Measurements from ENCODE around the gene TMUB2.
"Not testable (repeated sequence)": the region's sequence is repeated elsewhere in the genome, so short reads cannot be mapped to it uniquely, and the experiment has no call there.

TMUB2 gene

DNA sequence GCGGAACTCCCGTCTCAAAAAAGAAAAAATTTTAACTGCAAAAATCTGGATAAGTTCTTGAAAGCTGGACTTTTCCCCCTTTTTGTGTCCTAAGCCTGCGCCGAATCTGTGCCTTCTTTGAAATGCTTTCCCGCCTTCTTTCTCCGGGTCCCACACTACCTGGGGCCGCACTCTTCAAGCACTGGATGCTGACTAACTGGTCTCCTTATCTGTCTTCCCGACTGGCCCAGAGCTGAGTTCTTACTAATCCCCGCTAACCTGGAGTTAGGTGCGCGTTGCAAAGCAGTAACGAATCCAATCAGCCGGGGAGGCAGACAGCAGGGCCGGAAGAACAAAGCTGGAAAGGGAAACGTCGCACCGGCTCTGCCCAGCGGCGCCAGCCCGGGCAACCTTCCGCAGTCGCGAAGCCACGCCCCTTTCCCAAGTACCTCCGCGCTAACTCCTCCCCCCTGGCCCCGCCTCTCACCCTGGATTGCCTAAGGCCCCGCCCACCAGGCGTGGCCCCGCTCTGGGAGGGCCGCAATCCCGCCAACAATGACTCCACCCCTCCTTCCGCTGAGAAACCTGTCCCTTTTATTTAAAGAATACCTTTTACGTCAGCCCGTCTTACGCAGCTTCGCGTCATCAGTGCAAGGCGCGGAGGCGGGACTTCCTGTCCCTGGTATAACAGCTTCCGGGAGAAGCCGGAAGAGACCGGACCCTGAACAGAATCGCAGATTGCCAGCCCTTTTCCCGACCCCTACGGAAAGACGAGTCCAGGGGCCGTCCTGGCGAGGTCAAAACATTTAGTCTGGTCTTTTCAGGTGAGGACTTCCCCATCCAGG, at the start of gene TMUB2:
TMUB2 (plus strand) TSS at position 666 of the 824 bp plus-strand sequence. CDS start 737 bp downstream, outside the sequence.
- in situ Hi-C loops (cut with MboI; ENCODE audit: low sequenced_read_pairs) = no loop called here

DNA sequence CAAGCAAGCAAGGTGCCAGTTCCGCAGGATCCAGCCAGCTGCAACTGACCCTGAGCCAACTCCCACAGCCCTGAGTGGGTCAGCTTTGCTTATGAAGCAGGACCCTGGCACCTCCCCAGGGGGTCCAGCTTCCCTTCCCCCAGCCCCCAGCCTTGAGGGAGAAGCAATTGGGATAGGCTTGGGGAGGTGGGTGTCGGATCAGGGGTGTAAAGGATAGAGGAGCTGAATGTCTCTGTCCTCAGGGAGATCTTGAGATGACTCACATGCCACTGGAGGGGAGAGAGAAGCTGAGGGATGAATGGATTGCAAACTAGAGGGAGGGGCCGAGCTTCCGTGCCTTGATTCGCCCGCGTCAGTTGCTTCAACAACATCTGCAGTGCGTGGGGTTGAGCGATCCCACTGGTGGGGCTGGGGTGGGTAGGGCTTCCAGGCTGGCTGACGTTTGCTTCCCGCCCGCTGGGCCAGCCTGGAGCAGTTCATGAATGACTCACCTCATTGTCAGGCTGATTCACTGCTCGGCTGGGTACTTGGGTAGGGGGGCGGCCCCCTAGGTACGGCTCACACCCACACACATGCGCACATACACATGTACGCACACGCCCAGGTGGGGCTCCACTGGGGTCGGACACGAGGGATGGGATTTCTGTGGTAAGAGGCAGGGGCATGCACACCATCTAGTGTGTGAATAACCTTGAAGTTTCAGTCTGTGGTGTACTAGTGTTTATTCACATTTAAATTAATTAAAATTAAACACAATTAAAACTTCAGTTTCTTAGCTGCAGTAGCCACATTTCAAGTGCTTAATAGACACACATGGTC, 48.7 kb upstream of the TMUB2 start:
- in situ Hi-C loops (cut with MboI; ENCODE audit: low sequenced_read_pairs) = no loop called here

DNA sequence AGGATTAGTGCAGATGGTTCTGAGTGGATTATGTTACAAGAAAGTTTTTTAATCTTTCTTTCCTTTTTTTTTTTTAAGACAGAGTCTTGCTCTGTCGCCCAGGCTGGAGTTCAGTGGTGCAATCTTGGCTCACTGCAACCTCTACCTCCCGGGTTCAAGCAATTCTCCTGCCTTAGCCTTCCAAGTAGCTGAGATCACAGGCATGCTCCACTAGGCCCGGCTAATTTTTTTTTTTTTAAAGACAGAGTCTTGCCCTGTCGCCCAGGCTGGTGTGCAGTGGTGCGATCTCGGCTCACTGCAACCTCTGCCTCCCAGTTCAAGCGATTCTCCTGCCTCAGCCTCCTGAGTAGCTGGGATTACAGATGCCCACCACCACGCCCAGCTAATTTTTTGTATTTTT, 42.9 kb upstream of the TMUB2 start:
- in situ Hi-C loops (cut with MboI; ENCODE audit: low sequenced_read_pairs) = not testable (repeated sequence)

DNA sequence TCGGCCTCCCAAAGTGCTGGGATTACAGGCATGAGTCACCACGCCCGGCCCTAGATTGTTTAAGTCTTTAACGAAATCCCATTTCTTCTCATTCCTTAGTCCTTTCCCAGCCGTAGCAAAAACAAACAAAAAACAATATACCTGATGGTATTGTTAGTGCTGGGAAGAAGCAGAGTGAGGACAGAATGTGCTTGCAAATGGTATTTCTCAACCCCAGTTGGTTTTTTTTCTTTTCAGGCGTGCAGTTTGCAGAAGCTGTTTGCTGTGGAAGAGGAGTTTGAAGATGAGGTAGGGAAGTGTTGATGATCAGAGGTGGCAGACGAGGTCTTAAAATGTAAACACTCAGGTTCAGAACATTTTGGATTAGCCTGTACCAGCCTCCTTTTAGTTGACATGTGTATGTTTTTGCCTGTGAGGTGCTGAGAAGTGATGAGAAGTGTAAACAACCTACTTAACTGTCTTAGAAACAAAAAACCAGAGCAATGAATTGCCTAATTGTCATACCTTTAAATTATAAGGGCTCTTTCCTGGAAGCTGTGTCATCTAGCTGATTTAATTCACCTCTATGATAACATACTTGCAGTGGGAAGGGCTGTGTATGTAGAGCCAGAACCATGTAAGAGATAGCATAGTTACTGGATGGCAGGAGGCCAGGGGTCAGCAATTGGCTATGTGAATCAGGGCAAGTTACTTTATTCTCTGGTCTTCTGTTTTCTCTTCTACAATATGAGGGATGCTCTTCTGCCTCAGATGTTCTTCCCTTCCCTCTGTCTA, 41.6 kb upstream of the TMUB2 start:
- in situ Hi-C loops (cut with MboI; ENCODE audit: low sequenced_read_pairs) = no loop called here

DNA sequence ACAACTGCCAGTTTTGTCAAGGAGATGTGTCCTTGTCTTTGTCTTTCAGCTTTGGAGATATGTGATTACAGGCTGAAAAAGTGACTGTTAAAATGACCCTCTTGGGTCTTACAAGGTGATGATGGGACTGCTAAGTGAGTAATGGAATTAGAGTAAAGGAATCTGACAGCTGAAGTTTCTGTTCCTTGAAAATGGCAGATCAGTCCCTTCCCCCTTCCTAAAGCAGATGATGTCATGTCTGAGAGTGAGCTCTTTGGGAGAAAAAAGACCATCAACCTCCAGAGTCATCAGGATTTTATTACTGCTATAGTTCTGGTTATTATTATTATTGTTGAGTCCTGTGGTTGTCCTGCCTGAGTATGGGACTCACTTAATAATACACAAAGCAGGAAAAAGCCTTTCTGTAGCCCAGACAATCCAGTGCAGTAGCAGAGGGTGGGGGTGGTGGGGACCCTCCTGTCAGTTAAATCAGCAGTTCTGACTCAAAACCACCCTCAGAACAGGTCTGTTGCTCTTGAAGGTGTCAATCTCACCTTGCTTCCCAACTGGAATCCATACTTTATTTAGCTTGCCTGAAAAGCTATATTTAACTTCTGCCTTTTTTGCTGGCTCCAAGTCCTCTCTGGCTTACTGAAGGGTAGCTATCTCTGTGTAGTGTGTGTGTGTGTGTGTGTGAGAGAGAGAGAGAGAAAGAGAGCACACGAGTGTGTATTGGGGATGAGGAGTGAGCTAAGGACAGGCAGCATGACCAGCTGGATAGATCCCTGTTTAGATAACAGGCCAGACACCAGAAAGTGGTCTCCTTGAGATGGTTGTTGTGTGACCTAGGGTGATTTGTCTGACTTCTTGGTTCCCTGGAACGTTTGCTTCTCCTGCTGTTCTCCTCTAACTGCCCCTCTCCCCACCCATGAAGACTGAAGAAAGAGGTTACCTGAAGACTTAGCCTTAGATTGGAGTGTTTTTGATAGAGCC, 40.1 kb upstream of the TMUB2 start:
- in situ Hi-C loops (cut with MboI; ENCODE audit: low sequenced_read_pairs) = no loop called here

GRCh38 chr17:44147812-44148211, 39.0 kb upstream of the TMUB2 start:
- in situ Hi-C loops (cut with MboI; ENCODE audit: low sequenced_read_pairs) = no loop called here

DNA sequence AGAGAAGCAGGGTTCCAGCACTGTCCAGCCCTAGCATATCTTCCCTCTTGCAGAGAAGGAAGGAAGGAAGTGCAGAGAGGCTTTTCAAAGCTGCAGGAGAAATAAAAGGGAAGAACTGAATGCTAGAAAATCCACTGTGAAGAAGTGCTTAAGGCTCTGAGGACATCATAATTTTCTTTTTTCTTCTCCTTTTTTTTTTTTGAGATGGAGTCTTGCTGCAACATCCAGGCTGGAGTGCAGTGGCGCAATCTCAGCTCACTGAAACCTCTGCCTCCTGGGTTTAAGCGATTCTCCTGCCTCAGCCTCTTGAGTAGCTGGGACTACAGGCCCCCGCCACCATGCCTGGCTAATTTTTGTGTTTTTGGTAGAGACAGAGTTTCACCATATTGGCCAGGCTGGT, 37.7 kb upstream of the TMUB2 start:
- in situ Hi-C loops (cut with MboI; ENCODE audit: low sequenced_read_pairs) = not testable (repeated sequence)

- in situ Hi-C loops (cut with MboI; ENCODE audit: low sequenced_read_pairs) = no loop called here
Observed at GRCh38 chr17:44149750-44150329, 36.9 kb upstream of the TMUB2 start.

DNA sequence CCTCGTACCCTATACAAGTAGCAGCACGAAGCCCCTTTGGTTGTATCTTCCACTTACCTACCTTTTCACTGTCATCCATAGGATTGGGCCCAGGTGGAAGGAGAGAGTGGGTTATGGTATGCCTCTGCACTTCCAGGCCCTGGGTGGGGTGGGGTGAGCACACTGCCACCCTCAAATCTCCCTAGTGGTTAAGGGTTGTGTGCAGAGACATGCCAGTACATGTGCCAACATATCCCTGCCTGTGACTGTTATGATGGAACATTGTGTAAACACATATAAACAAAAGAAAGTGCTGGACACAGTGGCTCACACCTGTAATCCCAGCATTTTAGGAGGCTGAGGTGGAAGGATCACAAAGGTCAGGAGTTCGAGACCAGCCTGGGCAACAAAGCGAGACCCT, 33.9 kb upstream of the TMUB2 start:
- in situ Hi-C loops (cut with MboI; ENCODE audit: low sequenced_read_pairs) = no loop called here

DNA sequence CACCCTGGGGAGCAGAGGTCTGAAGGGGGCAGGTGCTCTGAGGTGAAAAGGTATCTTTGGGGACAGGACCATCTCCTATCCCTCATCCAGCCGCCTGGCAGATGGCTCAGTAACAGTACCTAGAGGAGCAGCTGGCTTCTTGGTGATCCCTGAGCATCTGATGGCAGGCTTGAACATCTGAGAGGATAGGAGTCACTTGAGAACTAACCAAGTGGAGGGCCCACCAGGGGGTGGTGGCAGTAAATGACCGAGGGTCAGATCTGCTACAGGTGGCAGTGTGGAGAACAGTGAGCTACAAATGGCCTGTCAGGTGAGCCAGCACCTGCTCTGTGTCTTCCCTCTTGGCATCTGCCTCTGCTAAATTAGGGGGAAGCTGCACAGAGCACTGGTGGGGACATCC, 31.3 kb upstream of the TMUB2 start:
- in situ Hi-C loops (cut with MboI; ENCODE audit: low sequenced_read_pairs) = no loop called here

DNA sequence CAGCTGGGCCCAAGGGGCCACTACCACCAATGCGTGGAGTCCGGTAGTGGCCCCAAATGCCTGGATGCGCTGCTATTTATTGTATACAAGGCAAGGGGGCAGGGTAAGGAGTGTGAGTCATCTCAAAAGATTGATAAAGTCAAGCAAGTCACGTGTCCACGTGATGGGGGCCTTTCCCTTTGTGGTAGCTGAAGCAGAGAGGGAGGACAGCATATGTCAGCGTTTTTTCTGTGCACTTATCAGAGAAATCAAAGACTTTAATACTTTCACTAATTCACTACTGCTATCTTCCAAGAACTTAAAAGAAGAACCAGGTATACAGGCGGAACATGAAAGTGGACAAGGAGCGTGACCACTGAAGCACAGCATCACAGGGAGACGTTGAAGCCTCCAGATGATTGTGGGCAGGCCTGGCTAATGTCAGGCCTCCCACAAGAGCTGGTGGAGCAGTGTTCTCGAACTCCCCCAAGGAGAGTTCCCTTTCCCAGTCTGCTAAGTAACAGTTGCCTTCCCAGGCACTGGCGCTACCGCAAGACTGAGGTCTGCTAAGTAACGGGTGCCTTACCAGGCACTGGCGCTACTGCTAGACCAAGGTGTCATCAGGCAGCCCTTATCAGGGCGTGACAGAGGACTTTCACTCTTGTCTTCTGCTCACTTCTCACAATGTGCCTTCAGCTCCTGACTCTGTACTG, 27.1 kb upstream of the TMUB2 start:
- in situ Hi-C loops (cut with MboI; ENCODE audit: low sequenced_read_pairs) = no loop called here

DNA sequence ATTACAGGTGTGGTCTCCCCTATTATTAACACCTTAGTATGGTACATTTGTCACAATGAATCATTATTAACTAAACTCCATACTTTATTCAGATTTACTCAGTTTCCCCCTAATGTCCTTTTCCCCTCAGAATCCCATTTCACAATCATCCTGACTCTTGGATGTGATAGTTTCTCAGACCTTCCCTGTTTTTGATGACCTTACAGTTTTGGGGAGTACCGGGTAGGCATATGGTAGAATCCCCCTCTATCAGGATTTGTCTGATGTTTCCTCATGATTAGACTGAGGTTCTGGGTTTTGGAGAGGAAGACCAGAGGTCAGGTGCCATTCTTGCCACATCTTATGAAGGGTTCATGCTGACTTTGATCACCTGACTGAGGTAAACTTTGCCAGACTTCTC, 22.3 kb upstream of the TMUB2 start:
- in situ Hi-C loops (cut with MboI; ENCODE audit: low sequenced_read_pairs) = no loop called here

- in situ Hi-C loops (cut with MboI; ENCODE audit: low sequenced_read_pairs) = no loop called here
Observed at GRCh38 chr17:44167181-44167861, 19.5 kb upstream of the TMUB2 start.

DNA sequence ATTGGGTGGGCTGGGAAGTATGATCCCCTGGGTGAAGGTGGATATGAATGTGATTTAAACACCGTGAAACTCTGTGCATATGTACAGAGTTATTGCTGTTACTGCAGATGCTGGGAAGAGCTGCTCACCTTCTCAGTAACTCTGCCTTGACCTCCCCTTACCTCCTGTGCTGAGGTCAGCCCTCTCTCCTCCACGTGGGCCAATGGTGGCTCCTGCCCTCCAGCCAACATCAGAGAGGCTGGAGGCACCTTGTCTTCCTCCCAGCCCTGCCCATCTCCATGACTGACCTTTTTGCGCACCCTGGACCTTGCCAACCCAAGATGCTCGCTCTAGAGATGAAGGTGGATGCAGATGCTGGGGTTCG, 16.7 kb upstream of the TMUB2 start:
- in situ Hi-C loops (cut with MboI; ENCODE audit: low sequenced_read_pairs) = no loop called here

DNA sequence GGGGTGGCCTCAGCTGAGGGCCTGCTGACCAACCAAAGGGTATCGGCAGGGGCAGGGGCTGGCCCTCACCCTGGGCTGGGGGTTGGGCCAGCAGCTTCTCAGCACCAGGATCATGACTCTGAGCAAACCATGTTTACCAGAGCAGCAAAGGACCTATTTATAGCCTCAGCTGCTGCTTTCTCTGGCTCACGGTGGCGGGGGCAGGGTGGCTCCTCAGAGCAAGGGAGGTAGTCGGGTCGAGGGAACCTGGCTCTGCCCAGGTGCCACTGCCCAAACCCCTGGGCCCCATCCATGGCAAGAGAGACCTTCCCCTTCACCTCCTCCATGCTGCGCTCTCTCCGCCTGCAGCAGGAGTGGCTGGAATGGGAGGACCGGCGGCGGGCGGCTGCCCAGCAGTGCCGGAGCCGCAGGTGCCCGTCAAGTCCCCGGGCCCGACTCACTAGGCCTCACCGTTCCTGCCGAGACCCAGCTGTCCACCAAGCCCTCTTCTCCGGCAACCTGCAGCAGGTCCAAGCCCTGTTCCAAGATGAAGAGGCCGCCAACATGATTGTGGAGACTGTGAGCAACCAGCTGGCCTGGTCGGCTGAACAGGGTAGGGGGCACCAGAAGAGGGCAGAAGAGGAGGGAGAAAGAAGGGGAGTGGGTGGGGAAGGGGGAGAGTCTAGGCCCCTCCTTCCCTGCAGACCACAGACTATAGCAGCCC, 16.1 kb upstream of the TMUB2 start, which contains the start of gene ASB16:
ASB16 (plus strand) TSS at position 206 of the 703 bp plus-strand sequence; CDS start at position 292, 86 bp downstream.
- in situ Hi-C loops (cut with MboI; ENCODE audit: low sequenced_read_pairs) = no loop called here

DNA sequence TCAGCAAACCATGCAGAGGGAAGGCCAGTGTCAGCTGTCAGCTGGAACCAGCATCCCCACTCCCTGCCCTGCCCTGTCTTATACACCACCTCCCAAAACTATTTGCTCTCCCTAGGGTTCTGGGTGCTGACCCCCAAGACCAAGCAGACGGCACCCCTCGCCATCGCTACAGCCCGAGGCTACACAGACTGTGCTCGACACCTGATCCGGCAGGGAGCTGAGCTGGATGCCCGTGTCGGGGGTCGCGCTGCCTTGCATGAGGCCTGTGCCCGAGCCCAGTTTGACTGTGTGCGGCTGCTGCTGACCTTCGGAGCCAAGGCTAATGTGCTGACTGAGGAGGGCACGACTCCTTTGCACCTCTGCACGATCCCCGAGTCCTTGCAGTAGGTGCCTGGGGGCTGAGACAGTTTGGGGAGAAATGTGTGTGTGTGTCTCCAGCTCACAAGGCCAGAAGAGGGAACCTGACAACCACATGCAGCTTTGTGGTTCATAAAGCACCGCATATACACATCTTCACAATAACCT, 14.8 kb upstream of the TMUB2 start:
- in situ Hi-C loops (cut with MboI; ENCODE audit: low sequenced_read_pairs) = no loop called here

DNA sequence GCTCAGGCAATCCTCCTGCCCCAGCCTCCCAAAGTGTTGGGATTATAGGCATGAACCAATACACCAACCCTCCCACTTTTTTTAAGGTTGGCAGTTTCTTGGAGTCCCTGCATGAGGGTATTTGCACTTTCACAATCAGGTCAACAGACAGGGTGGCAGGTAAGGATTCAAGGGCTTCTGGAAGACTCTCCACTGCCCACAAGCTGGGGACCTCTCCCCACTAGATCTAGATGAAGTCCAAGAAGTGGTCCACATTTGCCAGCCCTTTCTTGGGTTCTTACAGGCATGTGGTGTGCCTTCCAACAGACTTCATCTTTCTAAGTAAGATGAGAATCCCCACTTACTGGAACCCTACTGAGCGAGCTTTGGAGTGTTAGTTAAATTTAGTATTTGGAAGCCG, 12.3 kb upstream of the TMUB2 start:
- in situ Hi-C loops (cut with MboI; ENCODE audit: low sequenced_read_pairs) = no loop called here

DNA sequence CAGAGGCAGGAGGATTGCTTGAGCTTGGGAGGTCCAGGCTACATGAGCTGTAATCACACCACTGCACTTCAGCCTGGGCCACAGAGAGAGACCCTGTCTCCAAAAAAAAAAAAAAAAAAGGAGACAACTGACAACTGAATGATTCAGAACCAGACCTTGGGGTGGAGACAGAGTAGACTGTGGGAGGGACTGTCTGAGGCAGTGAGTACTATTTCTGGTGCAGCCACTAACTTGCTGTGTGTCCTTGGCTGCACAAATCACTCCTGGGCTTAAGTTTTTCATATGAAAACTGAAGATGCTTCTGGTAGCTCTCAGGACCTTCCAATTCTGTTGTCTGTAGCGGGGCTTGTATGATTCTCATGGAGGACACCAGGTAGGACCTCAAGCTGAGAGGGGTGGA, 10.5 kb upstream of the TMUB2 start:
- in situ Hi-C loops (cut with MboI; ENCODE audit: low sequenced_read_pairs) = no loop called here
